ENCODE measurements around the gene HTRA1.

The HTRA1 gene

GRCh38 chr10:122448600-122448999 is 12.8 kb upstream of the HTRA1 start:
- ATAC-seq = no peak
- TF ChIP-seq ZC3H10 (CRISPR knock-in tag; IDR thresholded peaks at IDR 0.05) (no peak), ZNF8 (CRISPR knock-in tag; IDR thresholded peaks at IDR 0.05) (no peak), PPARA (CRISPR knock-in tag; IDR thresholded peaks at IDR 0.05; ENCODE audit: borderline replicate concordance) (no peak), ZNF565 (CRISPR knock-in tag; conservative IDR thresholded peaks at IDR 0.05; ENCODE audit: low read depth) (no peak)

GRCh38 chr10:122449153-122449552 is 12.2 kb upstream of the HTRA1 start:
- no peak for ATAC-seq
- TF ChIP-seq OSR1 (CRISPR knock-in tag; IDR thresholded peaks at IDR 0.05) (no peak), ZNF70 (CRISPR knock-in tag; IDR thresholded peaks at IDR 0.05) (no peak), SNAI2 (CRISPR knock-in tag; IDR thresholded peaks at IDR 0.05) (no peak)

GRCh38 chr10:122450353-122450990 is 10.9 kb upstream of the HTRA1 start:
- peak; percentile 62 for ATAC-seq
- TF ChIP-seq GLIS3 (CRISPR knock-in tag; IDR thresholded peaks at IDR 0.05) (no peak), ISL1 (CRISPR knock-in tag; IDR thresholded peaks at IDR 0.05) (0 out of 2 replicates have a peak, but pooled peaks have one; percentile 10)

- TF ChIP-seq ZC3H10 (CRISPR knock-in tag; IDR thresholded peaks at IDR 0.05) = no peak
- no peak for TF ChIP-seq TCF4 (CRISPR knock-in tag; IDR thresholded peaks at IDR 0.05; ENCODE audit: borderline replicate concordance)
- no peak for TF ChIP-seq CSDC2 (CRISPR knock-in tag; IDR thresholded peaks at IDR 0.05)
- no peak for TF ChIP-seq CSRNP3 (CRISPR knock-in tag; IDR thresholded peaks at IDR 0.05)
- no peak for TF ChIP-seq ISL1 (CRISPR knock-in tag; IDR thresholded peaks at IDR 0.05)
- TF ChIP-seq POU6F1 (CRISPR knock-in tag; IDR thresholded peaks at IDR 0.05; ENCODE audit: borderline replicate concordance, low read depth) = no peak
- no peak for TF ChIP-seq RARB (CRISPR knock-in tag; IDR thresholded peaks at IDR 0.05)
- no peak for TF ChIP-seq PPARA (CRISPR knock-in tag; IDR thresholded peaks at IDR 0.05; ENCODE audit: borderline replicate concordance)
- TF ChIP-seq ARNTL (CRISPR knock-in tag; IDR thresholded peaks at IDR 0.05; ENCODE audit: borderline replicate concordance, low read depth) = no peak
- ATAC-seq = no peak
These were observed 7.3 kb upstream of the HTRA1 start for GRCh38 chr10:122454071-122454470.

- TF ChIP-seq GLIS3 (CRISPR knock-in tag; IDR thresholded peaks at IDR 0.05) (no peak), OSR1 (CRISPR knock-in tag; IDR thresholded peaks at IDR 0.05) (no peak), ZNF8 (CRISPR knock-in tag; IDR thresholded peaks at IDR 0.05) (no peak), PPARA (CRISPR knock-in tag; IDR thresholded peaks at IDR 0.05; ENCODE audit: borderline replicate concordance) (no peak), ZNF565 (CRISPR knock-in tag; conservative IDR thresholded peaks at IDR 0.05; ENCODE audit: low read depth) (no peak), SNAI2 (CRISPR knock-in tag; IDR thresholded peaks at IDR 0.05) (no peak), BACH2 (CRISPR knock-in tag; IDR thresholded peaks at IDR 0.05; ENCODE audit: borderline replicate concordance) (no peak), ISL1 (CRISPR knock-in tag; IDR thresholded peaks at IDR 0.05) (no peak), CSRNP3 (CRISPR knock-in tag; IDR thresholded peaks at IDR 0.05) (no peak), TCF4 (CRISPR knock-in tag; IDR thresholded peaks at IDR 0.05; ENCODE audit: borderline replicate concordance) (no peak), ARNTL (CRISPR knock-in tag; IDR thresholded peaks at IDR 0.05; ENCODE audit: borderline replicate concordance, low read depth) (no peak), ZC3H10 (CRISPR knock-in tag; IDR thresholded peaks at IDR 0.05) (no peak), ZFP3 (CRISPR knock-in tag; IDR thresholded peaks at IDR 0.05) (no peak)
- no peak for ATAC-seq
These were observed 6.7 kb upstream of the HTRA1 start, which contains the start of gene ARMS2 for GRCh38 chr10:122454603-122455080. Gene ARMS2 (plus strand): TSS chr10:122454653. CDS start chr10:122454728, 75 bp downstream.

GRCh38 chr10:122455376-122456079 is 5.8 kb upstream of the HTRA1 start:
- no peak for ATAC-seq
- TF ChIP-seq ZNF8 (CRISPR knock-in tag; IDR thresholded peaks at IDR 0.05) (no peak), BACH2 (CRISPR knock-in tag; IDR thresholded peaks at IDR 0.05; ENCODE audit: borderline replicate concordance) (no peak), ZFP30 (CRISPR knock-in tag; IDR thresholded peaks at IDR 0.05) (no peak), ZNF70 (CRISPR knock-in tag; IDR thresholded peaks at IDR 0.05) (no peak), CREB5 (CRISPR knock-in tag; IDR thresholded peaks at IDR 0.05; ENCODE audit: low read depth) (no peak), SNAI2 (CRISPR knock-in tag; IDR thresholded peaks at IDR 0.05) (no peak), GLIS3 (CRISPR knock-in tag; IDR thresholded peaks at IDR 0.05) (no peak), TCF4 (CRISPR knock-in tag; IDR thresholded peaks at IDR 0.05; ENCODE audit: borderline replicate concordance) (no peak), TOX (CRISPR knock-in tag; IDR thresholded peaks at IDR 0.05; ENCODE audit: borderline replicate concordance) (no peak), ZC3H10 (CRISPR knock-in tag; IDR thresholded peaks at IDR 0.05) (no peak), ZFP3 (CRISPR knock-in tag; IDR thresholded peaks at IDR 0.05) (no peak), ZNF565 (CRISPR knock-in tag; conservative IDR thresholded peaks at IDR 0.05; ENCODE audit: low read depth) (no peak), ESRRG (CRISPR knock-in tag; IDR thresholded peaks at IDR 0.05) (no peak), ARNTL (CRISPR knock-in tag; IDR thresholded peaks at IDR 0.05; ENCODE audit: borderline replicate concordance, low read depth) (no peak), POU6F1 (CRISPR knock-in tag; IDR thresholded peaks at IDR 0.05; ENCODE audit: borderline replicate concordance, low read depth) (no peak)

Data from SK-N-SH treated with all-trans-retinoic acid at 6 μM for 48 hours (cell line).